ENCODE results near the gene ATXN1L. TPM values are rescaled to one million over a fixed set of nuclear protein-coding genes. Genes with fewer than 3 reads are reported as not detected.

Gene ATXN1L
- total and polyA plus RNA-seq, 4 donors = 5.7 to 15.0 (median 8.5) TPM

- no peak overlapping the region for H3K27ac ChIP-seq (ENCODE audit: low read depth in 1 of 2, low read length in 2 of 2)
- no peak overlapping the region for H3K4me3 ChIP-seq (ENCODE audit: low read depth in 1 of 3, low read length in 3 of 3)
- H3K36me3 ChIP-seq (ENCODE audit: control insufficient read depth in 4 of 4, insufficient read depth in 3 of 4, low read depth in 1 of 4, low read length in 3 of 4) = peaks cover 11 to 48% (median 23%) of the 10 kb centered on the region in 4 donors
- TF ChIP-seq RXRA (IDR thresholded peaks at IDR 0.05) (no peak), JUND (IDR thresholded peaks at IDR 0.05) (no peak), GABPA (IDR thresholded peaks at IDR 0.05 in 1 of 2, conservative IDR thresholded peaks at IDR 0.05 in 1 of 2) (no peak)
- H3K27me3 ChIP-seq (ENCODE audit: control insufficient read depth in 4 of 4, insufficient read depth in 4 of 4, low read length in 3 of 4) = no peaks in the 10 kb centered on the region
- WGBS = 83% methylated on average over 4 of the region's 4 CpGs
- DNase-seq (ENCODE audit: low spot score) = no peak
- no peaks in the 10 kb centered on the region for H3K4me1 ChIP-seq (ENCODE audit: control insufficient read depth in 4 of 4, insufficient read depth in 4 of 4, low read length in 3 of 4)
- no peaks in the 10 kb centered on the region for H3K9me3 ChIP-seq (ENCODE audit: control insufficient read depth in 4 of 4, low read length in 3 of 4)
- no peak overlapping the region for H3K9ac ChIP-seq (ENCODE audit: low read depth in 1 of 2, low read length in 2 of 2)
Measured at GRCh38 chr16:71853413-71853812, 7.6 kb downstream of the ATXN1L start.

- Histone ChIP-seq H3K4me1 (ENCODE audit: control insufficient read depth in 4 of 4, insufficient read depth in 4 of 4, low read length in 3 of 4) (peaks cover 0 to 4% (median 0%) of the 10 kb centered on the region in 4 donors), H3K36me3 (ENCODE audit: control insufficient read depth in 4 of 4, insufficient read depth in 3 of 4, low read depth in 1 of 4, low read length in 3 of 4) (peaks cover 11 to 40% (median 17%) of the 10 kb centered on the region in 4 donors), H3K9me3 (ENCODE audit: control insufficient read depth in 4 of 4, low read length in 3 of 4) (no peaks in the 10 kb centered on the region), H3K4me3 (ENCODE audit: low read depth in 1 of 3, low read length in 3 of 3) (no peak overlapping the region), H3K27ac (ENCODE audit: low read depth in 1 of 2, low read length in 2 of 2) (no peak overlapping the region), H3K27me3 (ENCODE audit: control insufficient read depth in 4 of 4, insufficient read depth in 4 of 4, low read length in 3 of 4) (no peaks in the 10 kb centered on the region), H3K9ac (ENCODE audit: low read depth in 1 of 2, low read length in 2 of 2) (no peak overlapping the region)
- TF ChIP-seq, protein P1, sequence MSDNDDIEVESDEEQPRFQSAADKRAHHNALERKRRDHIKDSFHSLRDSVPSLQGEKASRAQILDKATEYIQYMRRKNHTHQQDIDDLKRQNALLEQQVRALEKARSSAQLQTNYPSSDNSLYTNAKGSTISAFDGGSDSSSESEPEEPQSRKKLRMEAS (IDR thresholded peaks at IDR 0.05) = no peak
- TF ChIP-seq JUND (IDR thresholded peaks at IDR 0.05) = no peak
- TF ChIP-seq CTCF (IDR thresholded peaks at IDR 0.05; ENCODE audit: low read depth, low read length, missing input control) = no peak
- TF ChIP-seq TAF1 (conservative IDR thresholded peaks at IDR 0.05) = no peak
- TF ChIP-seq, protein P2, sequence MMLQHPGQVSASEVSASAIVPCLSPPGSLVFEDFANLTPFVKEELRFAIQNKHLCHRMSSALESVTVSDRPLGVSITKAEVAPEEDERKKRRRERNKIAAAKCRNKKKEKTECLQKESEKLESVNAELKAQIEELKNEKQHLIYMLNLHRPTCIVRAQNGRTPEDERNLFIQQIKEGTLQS (IDR thresholded peaks at IDR 0.05) = no peak
- no peak for TF ChIP-seq RAD21 (IDR thresholded peaks at IDR 0.05)
- TF ChIP-seq YY1 (IDR thresholded peaks at IDR 0.05) = no peak
- TF ChIP-seq NR2F2 (IDR thresholded peaks at IDR 0.05) = no peak
- no peak for TF ChIP-seq FOXA1 (IDR thresholded peaks at IDR 0.05)
- no peak for TF ChIP-seq EGR1 (IDR thresholded peaks at IDR 0.05; ENCODE audit: low read depth in 2 of 2)
- TF ChIP-seq FOXA2 (IDR thresholded peaks at IDR 0.05) = no peak
- TF ChIP-seq ZBTB33 (IDR thresholded peaks at IDR 0.05) = no peak
- no peak for TF ChIP-seq HNF4A (conservative IDR thresholded peaks at IDR 0.05)
- 87% methylated on average over 4 of the region's 4 CpGs for WGBS
- DNase-seq (ENCODE audit: low spot score) = no peak
Measured at GRCh38 chr16:71854369-71854948, 8.7 kb downstream of the ATXN1L start.
